KG1 (cell line): Measurements from ENCODE around the gene IP6K2.
"Not testable (repeated sequence)": the region's sequence is repeated elsewhere in the genome, so short reads cannot be mapped to it uniquely, and the experiment has no call there.

Source experiments
- DNase-seq: peaks from one replicate; lab custom pipeline; 2025; lab: John Stamatoyannopoulos, UW

Gene IP6K2

DNA sequence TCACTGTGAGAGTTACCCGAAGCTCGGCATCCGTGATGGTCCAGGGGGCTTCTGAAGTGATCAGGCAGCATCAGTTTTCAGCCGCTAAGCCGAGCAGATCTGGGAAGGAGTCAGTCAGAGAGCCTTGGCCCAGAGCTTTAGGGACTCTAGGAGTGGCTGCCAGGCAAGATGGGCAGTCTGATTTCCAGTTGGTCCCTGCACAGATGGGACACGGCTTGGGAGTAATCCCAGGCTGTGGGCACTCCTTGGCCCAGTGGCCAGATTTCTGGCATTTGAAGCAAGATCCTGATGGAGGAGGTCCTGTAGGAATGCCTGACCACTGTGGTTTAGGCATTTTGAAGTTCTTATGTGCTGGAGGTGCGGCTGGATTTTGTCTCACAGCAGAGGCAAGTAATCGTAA is 10.5 kb upstream of the IP6K2 start:
- no peak for DNase-seq

DNA sequence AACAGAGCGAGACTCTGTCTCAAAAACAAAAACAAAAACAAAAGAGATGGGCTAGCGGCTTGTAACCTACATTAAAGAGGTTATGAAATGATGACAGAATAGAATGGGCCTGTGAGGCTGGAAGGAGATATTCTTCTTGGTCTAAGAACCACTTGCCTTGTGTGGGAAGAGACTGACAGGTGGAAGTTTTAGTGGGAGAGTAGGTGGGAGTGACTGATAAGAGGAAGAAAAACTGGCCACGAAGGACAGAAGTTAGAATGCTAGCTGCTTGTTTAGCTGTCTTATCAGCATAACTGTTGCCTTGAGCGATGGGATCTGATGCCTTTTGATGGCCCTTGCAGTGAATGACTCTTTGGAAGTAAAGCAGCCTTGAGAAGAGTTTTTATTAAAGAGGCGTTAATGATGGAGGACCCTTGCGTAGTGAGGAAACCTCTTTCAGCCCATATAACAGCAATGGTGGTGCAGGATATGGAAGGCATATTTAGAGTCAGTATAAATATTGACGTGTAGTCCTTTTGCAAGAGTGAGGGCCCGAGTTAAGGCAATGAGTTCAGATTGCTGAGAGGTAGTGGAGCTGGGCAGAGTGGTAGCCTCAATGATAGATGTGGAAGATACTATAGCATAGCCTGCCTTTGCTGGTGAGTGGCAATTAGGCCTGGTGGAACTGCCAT is 8.3 kb upstream of the IP6K2 start:
- not testable (repeated sequence) for DNase-seq

DNA sequence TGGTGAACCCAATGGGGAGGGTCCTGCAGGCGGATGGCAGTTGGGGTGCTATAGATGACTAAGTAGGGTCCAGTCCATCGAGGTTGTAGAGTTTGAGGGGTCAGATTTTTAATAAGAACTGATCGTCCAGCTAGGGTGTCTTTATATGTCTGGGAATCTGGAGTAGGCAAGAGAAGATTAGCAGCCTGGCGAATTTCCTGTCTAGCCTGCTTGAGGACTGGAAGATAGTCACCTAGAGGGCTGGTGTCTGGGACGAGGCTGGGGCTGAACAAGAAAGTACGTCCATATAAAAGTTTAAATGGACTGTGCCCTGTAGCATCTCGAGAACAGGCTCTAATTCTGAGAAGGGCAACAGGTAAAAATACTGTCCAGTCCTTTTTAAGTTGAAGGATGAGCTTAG is 6.7 kb upstream of the IP6K2 start:
- no peak for DNase-seq

DNA sequence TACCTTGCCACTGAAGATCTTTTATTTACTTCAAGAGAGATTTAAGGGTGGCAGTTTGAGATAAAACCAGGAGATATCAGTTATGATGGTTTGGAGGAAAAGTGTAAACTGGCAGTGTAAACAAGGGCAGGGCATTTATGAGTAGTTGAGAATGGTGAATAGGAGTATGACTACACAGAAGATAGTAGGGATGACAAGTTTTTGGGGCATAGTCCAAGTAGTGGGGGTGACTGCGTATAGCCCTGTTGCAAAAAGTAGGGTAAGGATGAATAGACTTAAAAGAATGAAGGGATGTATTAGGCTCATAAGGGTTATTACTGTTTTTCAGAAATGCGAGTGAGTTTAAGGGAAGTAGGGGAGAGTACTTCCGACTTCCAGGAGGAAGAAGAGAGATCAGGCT is 6.3 kb upstream of the IP6K2 start:
- not testable (repeated sequence) for DNase-seq

DNA sequence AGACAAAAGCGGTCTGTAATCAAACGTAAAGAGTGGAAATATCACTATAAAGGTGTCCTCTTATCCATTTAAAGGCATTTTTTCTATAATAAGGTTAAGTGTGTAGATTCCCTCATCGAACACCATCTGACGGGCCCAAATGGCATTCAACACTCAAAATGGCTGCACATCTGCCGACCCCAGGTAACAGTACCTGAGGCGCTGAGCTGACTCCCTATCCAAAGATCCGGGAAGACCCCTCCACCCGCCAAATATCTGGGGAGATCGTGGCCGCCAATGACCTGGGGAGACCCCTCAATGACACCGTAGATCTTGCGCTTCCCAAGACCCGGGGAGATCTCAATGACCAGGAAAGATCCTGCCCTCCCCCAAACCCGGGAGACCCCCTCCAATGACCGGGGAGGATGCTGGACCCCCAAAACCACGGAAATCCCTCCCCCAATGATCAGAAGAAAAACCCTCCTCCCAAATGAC is 476 bp downstream of the IP6K2 start:
- no peak for DNase-seq

DNA sequence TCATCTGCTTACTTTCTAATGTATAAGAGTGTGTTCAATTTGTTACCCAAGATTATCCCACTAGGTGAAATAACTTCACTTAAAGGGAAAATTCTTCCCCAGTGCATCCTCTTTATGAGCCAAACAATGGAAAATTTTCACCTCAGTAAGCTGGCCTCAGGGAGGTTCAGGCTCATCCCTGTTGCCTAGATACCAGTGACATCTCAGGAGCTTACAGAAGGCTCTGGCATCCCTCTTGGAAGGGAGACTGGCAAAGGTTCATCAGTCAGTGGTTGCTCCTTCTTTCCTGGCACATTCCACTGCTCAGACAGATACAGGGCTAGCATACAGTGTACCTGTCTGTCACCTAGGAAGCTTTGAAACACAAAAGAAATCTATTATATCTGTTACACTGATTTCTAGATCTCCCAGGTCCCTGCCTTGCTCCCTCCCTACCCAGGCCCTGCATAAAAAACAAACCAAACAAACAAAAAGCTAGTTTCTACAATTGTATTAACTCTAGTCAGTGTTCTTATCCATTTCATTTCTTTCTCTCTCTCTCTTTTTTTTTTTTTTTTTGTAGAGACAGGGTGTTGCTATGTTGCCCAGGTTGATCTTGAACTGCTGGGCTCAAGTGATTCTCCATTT is 1.7 kb downstream of the IP6K2 start:
- no peak for DNase-seq

DNA sequence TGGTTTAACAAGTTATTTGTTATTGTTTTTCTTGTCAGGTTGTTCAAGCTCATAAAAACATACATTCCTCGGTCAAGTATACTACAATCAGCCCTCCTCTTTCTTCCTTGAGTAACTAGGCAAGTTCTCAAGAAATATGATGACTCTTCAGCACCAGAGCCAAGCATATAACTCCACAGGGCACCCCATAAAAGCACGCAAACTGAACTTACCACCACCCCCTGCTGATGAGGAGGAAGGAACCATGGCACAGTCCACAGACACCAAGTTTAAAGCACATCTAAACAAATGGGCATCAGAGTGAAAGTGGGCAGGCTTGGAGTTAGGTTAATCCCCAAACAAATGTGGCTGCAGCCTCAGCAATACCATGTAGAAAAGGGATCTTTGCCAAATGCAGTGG is 5.3 kb downstream of the IP6K2 start:
- no peak for DNase-seq

DNA sequence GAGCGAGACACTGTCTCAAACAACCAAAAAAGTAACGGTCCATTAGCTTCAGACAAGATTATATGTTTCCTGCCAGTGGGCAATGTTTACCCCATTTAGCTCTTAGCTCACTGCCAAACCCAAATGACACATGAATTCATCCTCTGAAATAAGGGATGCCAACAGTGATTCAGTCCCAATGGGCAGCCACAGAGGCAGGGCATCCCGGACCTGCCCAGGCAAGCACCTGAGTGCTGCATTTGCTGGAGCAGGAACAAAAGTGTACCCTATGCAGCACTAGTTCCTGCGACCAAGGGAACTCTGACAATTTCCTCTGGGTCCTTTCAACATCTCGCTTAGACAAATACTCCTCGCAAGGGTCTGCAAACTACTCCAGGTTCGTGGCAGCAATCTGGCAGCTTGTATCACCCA is 8.0 kb downstream of the IP6K2 start:
- no peak for DNase-seq

DNA sequence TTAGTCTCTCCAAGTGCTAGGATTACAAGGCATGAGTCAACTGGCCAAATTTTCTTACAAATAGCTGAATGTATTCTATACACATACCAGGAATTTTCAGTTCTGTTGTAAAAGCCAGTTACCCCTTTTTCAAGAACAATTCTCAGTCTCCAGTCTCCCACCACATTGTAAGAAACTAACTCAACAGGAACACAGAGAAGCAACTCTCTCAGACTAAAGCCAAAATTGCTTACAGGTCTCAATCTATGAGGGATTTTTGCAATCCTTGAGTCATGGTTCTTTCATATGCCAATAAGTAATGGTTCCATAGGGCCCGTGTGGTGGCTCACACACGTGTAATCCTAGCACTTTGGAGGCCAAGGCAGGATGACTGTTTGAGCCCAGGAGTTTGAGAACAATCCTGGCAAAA is 8.5 kb downstream of the IP6K2 start:
- no peak for DNase-seq

DNA sequence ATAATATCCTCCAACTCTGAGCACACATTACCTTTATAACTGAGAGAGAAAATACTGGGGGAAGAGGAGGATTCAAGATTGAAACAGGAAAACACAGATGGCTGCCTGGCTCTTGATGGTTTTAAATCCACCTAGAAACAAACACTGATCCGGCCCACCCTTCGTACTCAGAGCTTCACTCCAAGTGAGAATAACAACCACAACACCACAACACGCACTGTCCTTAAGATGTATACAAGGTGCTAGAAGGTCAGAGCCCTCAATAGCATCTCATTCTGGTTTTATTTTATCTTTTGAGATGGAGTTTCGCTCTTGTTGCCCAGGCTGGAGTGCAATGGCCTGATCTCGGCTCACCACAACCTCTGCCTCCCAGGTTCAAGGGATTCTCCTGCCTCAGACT is 9.9 kb downstream of the IP6K2 start:
- no peak for DNase-seq

DNA sequence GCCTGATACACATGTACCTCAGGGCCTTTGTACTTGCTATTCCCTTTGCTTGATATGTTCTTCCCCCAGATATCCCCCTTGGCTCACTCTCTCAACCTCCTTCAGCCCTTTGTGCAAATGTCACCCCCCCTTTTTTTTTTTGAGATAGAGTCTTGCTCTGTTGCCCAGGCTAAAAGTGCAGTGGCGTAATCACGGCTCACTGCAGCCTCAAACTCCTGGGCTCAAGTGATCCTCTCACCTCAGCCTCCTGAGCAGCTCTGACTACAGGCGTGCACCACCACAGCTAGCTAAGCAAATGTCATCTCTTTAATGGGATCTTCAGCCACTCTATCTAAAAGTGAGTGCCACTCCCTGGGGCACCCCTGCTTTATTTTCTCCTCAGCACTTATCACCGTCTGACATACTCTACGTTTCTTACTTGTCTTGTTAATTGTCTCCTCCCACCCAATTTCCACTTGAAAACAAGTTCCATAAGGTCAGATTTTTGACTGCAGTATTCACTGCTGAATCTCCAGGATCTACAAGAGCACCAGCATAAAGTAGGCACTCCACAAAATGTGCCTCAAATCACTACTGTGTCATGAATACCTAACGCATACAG is 14.6 kb downstream of the IP6K2 start:
- DNase-seq: no peak

DNA sequence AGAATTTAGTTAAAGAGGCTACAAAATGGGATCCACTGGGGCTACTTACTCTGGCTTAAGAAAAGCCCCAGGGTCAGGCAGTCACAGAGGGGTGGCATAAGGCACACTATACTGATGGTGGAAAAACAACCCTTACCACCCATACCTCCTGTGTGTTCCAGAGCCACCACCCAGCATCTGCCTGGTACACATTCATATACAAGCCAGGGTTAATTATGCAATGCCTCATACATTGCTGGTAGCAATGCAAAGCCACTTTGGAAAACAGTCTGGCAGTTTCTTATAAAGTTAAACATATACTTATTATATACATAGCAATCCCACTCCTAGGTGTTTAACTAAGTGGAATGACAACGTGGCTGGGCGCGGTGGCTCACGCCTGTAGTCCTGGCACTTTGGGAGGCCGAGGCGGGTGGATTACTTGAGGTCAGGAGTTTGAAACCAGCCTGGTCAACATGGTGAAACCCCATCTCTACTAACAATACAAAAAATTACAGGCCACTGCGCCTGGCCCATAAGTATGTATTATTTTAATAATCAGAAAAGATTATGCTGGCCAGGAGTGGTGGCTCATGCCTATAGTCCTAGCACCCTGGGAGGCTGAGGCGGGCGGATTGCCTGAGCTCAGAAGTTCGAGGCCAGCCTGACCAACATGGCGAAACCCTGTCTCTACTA is 16.2 kb downstream of the IP6K2 start:
- DNase-seq: no peak

DNA sequence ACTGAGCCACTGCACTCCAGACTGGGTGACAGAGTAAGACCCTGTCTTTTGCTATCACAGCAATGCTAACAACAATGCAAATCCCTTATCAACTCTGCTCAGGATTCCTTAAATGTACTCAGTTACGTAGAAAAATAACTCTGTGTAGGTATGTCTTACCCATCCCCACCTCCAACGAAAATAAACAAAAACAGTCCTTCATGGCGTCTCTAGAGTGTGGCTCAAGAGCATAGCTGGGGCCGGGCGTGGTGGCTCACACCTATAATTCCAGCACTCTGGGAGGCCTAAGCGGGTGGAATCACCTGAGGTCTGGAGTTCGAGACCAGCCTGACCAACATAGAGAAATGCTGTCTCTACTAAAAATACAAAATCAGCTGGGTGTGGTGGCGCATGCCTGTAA is 18.1 kb downstream of the IP6K2 start:
- DNase-seq: no peak

DNA sequence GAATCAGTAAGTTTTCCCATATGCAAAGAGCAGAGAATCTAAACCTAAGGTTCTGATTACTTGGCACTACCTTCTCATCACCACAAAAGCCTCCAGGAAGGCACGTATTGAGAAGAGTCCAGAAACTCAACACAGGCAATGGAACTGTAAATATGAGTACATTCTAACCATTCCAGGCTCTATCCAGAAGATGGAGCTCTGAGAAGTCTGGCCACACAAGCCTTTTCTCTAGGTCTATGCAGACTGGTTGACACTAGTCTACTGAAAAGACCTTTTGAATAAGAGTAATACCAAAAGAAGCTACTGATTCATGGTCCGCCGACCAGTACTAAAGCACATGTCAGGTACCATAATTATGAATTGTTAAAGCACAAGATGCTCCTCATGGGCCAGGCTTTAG is 19.1 kb downstream of the IP6K2 start:
- no peak for DNase-seq

DNA sequence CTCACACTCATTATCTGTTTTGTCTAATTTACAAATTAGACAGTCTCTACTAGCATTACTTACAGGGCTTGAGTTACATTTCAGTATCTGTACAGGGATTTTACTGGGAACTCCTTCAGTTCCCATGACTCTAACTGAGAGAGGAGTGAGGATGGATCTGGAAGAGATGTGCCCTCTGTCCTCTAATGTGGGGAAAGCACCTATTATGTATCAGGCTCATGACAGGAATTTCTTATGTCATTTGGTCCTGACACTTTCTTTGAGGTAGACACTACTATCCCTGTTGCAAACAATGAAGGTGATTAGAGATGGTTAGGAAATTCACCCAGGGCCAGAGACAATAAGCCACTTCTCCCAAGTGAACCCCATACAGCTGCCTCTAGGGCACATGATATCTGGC is 20.4 kb downstream of the IP6K2 start:
- DNase-seq: no peak

DNA sequence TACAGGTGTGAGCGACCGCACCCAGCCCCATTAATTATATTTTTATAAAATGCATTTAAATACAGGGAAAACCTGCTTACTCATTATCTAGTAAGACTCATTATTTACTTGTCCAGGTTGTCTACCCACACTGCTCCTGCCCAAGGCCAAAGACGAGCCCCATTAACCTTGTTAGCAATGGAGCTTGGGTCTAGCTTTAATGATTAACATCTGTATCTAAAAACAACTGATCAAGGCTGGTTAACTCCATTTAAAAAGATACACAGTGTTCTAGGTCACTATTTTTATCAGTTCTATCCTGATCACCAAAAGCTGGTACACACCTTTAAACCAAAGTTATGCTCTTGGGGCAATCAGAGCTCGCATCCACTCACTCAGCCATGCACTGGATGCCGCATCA is 20.9 kb downstream of the IP6K2 start:
- no peak for DNase-seq

DNA sequence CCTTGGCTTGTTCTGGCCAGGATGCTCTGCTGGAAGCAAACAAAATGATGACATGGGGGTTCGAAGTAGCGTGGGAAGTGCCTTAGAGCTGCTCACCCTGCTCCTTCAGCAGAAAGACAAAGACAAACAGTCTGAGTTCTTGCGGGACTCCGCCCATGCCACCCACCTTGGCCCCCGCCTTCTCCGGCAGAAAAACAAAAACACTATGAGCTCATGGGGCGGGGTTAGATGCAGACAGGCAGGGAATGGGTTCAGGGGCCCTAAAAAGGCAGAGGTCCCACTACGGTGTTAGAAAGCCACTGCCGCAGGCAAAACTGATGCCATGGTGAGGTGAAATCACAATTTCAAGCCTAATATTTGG is 21.6 kb downstream of the IP6K2 start:
- no peak for DNase-seq

DNA sequence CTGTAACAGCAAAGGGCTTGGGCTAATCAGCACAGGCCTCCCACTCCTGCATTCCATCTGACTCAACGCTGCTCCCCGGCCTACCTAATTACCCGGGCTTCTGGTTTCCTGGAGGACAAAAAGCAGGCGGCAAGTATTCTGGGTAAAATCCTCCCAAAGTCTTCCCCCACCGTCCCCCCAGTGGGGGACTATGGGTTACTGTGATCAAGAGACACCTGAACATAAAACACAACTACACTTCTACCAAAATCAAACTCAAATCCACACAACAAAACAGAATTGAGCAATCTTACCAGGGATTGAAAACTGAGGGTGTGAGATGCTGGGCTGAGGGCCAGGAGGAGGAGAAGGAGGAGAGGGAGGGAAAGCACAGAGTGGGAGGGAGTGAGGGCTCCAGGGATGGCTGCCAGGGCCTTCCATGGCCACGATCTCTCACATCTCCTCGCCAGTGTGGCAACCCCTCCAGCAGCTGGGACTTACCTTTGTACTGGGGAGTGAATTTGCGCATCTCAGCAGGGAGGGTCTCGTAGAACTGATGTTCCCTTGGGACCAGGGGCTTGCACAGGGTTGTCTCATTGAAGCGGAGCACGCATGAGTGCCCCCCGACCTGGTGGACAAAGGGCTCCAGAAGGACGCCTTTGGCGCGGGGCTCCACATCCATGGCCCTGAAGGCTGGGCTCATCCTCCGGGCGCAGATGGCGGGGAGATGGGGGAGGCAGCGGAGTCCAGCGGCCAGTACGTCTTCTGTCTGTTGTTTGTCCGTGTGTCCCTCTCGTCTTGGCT is 22.2 kb downstream of the IP6K2 start:
- no peak for DNase-seq

DNA sequence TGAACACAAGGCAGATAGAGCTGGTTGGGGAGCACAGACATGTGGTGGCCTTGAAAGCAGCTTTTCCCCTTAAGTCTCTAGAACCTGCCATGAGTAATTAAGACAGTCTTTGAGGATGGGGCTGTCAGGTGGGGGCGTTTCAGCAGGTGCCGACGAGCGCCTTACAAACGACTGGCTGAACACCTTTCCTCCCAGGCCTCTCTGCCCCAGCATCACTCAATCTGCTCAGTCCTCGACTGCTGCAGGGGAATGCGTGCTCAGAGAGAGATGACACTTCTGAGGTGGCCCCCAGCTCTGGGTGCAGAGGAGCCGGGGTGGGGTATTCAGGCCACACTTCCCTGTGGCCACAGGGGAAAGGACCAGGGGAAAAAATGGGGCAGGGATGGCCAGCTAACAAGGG is 23.2 kb downstream of the IP6K2 start:
- no peak for DNase-seq

DNA sequence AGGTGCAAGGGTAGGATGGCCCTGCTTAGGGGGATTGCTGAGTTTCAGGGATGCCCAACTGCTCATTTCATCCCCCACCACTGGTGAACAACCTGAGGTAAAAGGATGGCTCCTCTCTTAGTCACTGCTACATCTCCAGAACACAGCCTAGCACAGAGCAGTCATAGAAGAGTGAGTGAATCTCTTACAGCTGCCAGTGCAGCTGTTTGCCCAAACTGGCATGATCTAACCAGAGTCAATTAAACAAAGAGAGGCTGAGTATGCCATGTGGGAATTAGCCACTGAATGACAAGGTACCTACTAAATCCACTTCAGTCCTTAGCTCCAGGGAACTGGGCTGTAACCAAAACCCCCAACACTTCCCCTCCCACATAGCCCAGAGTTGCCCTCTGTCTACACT is 24.5 kb downstream of the IP6K2 start:
- DNase-seq: no peak

DNA sequence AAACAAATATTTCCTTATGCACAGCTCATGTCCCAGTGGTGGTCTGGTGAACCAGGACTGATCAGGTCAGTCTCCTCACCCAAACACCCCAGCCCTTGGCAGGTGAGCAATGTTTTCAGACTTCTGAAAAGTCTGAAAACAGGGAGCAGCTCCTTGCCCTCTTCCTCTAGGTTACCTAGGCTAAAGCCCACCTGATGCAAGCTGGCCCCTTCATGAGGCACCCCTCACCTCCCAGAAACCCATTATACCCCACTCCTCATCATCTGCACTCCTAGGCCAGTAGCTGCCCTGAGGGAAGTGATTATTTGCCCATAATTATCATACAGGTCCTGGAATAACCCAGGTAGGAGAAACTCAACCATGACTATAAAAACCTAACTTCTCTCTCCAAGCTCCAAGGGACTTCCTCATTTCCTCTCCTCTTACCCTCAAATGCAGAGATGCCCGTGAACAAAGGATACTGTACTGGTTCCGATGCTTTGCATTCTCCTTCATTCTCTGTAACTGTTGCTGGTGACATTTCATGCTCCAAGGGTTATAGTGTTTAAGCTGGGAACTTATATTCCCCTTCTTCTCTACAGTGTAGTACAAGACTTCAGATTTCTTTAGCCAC is 26.1 kb downstream of the IP6K2 start:
- no peak for DNase-seq

DNA sequence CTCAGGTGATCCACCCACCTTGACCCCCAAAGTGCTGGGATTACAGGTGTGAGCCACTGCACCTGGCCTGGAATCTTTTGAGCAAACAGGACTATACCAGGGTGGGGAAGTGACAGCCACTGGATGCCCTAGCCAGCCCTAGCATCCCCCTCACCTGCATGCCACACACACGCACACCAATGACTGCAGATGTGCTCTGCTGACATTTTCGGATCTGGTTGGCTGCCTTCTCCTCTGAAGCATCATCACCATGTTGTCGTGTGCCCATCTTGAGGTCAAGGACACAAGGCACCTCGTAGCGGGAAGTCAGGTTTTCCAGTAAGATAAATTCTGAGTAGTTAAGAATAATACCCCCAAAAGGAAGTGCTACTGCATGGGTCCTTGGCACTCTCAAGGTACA is 27.6 kb downstream of the IP6K2 start:
- DNase-seq: no peak
